HFF-Myc (cell line): ENCODE data around the gene C1orf35.

Source experiments
- DNase-seq: peaks from one replicate; pipeline ENCODE4 v3.0.0-alpha.2; 2011; ENCODE audit warnings: low read depth; ENCODE audit errors: extremely low read depth
- H3K4me3 ChIP-seq: replicated peaks from 2 replicates; pipeline ENCODE4 v1.5.1; 2011; ENCODE audit warnings: low read depth, mild to moderate bottlenecking, control low read depth, low read length
- TF ChIP-seq, protein P1 (sequence below): IDR thresholded peaks from 2 replicates; pipeline ENCODE4 v1.5.1; 2012; ENCODE audit warnings: mild to moderate bottlenecking, low read depth, low read length, control low read depth; ENCODE audit errors: missing control alignments

Gene C1orf35

GRCh38 chr1:228145463-228146416 lies 42.6 kb upstream of the C1orf35 start:
- no peak for DNase-seq
- TF ChIP-seq, protein P1, sequence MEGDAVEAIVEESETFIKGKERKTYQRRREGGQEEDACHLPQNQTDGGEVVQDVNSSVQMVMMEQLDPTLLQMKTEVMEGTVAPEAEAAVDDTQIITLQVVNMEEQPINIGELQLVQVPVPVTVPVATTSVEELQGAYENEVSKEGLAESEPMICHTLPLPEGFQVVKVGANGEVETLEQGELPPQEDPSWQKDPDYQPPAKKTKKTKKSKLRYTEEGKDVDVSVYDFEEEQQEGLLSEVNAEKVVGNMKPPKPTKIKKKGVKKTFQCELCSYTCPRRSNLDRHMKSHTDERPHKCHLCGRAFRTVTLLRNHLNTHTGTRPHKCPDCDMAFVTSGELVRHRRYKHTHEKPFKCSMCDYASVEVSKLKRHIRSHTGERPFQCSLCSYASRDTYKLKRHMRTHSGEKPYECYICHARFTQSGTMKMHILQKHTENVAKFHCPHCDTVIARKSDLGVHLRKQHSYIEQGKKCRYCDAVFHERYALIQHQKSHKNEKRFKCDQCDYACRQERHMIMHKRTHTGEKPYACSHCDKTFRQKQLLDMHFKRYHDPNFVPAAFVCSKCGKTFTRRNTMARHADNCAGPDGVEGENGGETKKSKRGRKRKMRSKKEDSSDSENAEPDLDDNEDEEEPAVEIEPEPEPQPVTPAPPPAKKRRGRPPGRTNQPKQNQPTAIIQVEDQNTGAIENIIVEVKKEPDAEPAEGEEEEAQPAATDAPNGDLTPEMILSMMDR: no peak
- H3K4me3 ChIP-seq: no peak overlapping the region

DNA sequence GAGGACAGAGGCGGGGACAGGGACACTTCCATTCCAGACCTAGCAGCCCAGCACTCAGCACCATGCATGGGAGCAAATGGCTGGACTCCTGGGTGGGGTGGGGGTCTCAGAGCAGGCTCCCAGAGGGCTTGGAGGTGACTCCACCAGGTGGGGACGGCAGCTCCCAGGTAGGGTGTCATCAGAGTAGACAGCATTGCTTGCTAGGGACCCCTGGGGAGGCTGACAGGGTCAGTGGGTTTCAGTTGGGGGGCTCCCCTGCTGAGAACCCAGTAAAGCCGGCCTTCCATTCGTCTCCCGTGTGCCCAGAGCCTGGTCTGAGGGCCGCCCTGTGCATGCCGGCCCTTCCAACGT lies 41.8 kb upstream of the C1orf35 start:
- TF ChIP-seq, protein P1: no peak
- H3K4me3 ChIP-seq: no peak overlapping the region
- DNase-seq: no peak

- TF ChIP-seq, protein P1: no peak
- DNase-seq: no peak
- H3K4me3 ChIP-seq: no peak overlapping the region
Measured at GRCh38 chr1:228144193-228144992, 41.3 kb upstream of the C1orf35 start.

GRCh38 chr1:228143480-228144192 lies 40.5 kb upstream of the C1orf35 start:
- H3K4me3 ChIP-seq: no peak overlapping the region
- DNase-seq: no peak
- TF ChIP-seq, protein P1: no peak

DNA sequence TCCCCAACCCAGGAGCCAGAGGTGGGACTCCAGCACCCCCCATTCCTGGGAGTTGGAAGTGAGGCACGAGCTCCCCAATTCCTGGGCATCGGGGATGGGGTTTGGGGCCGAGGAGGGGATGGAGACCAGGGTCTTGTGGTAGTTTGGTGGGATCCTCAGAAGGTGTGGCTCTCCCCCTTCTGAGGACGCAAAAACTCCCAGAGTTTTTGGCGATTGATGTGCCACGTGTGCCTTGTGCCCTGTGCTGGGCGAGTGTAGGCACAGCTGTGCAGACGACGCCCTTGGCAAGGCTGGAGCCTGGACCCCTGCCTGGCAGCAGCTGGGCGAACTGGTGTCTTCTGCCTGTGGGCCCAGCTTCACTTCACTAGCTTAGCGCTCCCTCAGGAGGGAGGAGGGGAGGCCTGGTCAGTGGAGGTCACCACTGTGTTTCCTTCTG lies 39.6 kb upstream of the C1orf35 start:
- TF ChIP-seq, protein P1: no peak
- no peak overlapping the region for H3K4me3 ChIP-seq
- no peak for DNase-seq

GRCh38 chr1:228142155-228142691 lies 39.1 kb upstream of the C1orf35 start:
- peak overlapping the region; percentile 92 for H3K4me3 ChIP-seq
- TF ChIP-seq, protein P1: no peak
- no peak for DNase-seq
